ENCODE measurements around the gene VGLL4. TPM values are rescaled to one million over a fixed set of nuclear protein-coding genes. Genes with fewer than 3 reads are reported as not detected.

VGLL4 gene
- total RNA-seq, 4 donors from 2014 or later = 79.3 to 144 (median 143) TPM

DNA sequence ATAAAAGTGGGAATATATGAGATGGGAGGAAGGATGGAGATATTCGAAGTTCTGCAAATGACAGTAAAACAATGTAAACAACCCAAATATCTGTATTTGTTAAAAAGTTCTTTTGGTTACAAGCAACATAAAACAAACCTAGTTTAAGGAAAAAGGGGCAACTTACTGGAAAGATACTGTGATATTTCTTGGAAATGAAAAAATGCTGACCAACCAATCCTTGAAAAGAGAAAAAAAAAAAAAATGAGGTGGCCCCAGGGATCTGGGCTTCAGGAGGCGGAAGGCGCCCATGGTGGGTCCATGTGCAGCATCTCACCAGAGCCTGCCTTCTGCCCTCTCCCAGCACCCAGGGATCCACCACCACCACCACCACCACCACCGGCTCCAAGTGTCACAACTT lies 59.1 kb downstream of the VGLL4 start:
- intact Hi-C loops (cut with DNase I; ENCODE audit: low total_unique reads) = no loop called here
- Histone ChIP-seq H3K4me1 (peaks cover 9 to 18% of the 10 kb centered on the region in 2 donors), H3K36me3 (no peaks in the 10 kb centered on the region), H3K4me3 (no peak overlapping the region), H3K27me3 (no peaks in the 10 kb centered on the region), H3K27ac (peak overlapping the region; percentile 11 to 80), H3K9me3 (no peaks in the 10 kb centered on the region)
- DNase-seq = no peak
- TF ChIP-seq, protein P1, sequence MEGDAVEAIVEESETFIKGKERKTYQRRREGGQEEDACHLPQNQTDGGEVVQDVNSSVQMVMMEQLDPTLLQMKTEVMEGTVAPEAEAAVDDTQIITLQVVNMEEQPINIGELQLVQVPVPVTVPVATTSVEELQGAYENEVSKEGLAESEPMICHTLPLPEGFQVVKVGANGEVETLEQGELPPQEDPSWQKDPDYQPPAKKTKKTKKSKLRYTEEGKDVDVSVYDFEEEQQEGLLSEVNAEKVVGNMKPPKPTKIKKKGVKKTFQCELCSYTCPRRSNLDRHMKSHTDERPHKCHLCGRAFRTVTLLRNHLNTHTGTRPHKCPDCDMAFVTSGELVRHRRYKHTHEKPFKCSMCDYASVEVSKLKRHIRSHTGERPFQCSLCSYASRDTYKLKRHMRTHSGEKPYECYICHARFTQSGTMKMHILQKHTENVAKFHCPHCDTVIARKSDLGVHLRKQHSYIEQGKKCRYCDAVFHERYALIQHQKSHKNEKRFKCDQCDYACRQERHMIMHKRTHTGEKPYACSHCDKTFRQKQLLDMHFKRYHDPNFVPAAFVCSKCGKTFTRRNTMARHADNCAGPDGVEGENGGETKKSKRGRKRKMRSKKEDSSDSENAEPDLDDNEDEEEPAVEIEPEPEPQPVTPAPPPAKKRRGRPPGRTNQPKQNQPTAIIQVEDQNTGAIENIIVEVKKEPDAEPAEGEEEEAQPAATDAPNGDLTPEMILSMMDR (IDR thresholded peaks at IDR 0.05) = no peak
- TF ChIP-seq POLR2A (IDR thresholded peaks at IDR 0.05) = no peak

DNA sequence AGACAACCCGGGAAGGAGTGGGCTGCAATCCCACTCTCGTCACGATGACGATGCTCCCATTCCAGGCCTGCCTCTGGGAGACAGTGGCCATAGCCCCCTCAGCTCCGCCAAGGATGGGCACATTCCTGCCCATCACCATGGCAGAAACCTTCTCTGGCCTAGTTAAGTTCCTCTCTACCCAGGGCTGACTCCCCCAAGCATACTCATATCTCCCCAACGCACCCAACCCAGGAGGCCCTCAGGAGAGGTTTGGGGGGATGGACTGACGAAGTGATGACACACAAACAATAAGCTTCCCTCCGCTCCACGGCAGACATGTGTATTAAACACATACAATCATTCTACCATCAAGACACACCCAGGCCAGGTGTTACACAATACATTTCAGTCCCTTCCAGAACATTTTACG lies 60.1 kb downstream of the VGLL4 start:
- H3K27me3 ChIP-seq = no peaks in the 10 kb centered on the region
- no peaks in the 10 kb centered on the region for H3K36me3 ChIP-seq
- TF ChIP-seq, protein P1 (IDR thresholded peaks at IDR 0.05) = no peak
- no peak for TF ChIP-seq POLR2A (IDR thresholded peaks at IDR 0.05)
- H3K27ac ChIP-seq = peak overlapping the region; percentile 80 to 88
- H3K4me1 ChIP-seq = peaks cover 5 to 8% of the 10 kb centered on the region in 2 donors
- no peak overlapping the region for H3K4me3 ChIP-seq
- no peaks in the 10 kb centered on the region for H3K9me3 ChIP-seq
- intact Hi-C loops (cut with DNase I; ENCODE audit: low total_unique reads) = no loop called here
- DNase-seq = peak in 1 of 2 donors; percentile 27

DNA sequence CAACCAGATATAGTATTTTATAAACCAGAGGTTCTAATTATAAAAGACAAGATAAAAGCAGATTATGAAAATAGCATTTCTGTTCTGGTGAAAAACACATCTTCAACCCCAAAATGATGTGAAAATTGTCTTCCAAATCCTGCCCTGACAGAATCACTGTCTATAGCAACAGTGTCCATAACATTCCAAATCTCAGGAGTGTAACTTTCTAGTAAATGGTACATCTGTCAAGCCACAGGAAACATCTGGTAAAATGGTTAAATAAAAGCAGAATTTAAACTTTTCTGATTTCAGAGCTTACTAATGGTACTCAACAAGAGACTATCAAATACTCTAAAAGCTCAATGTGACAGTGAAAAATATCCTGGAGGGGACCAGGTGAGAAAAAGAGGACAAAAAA lies 60.5 kb downstream of the VGLL4 start:
- Histone ChIP-seq H3K27ac (peak overlapping the region; percentile 80 to 88), H3K36me3 (no peaks in the 10 kb centered on the region), H3K27me3 (no peaks in the 10 kb centered on the region), H3K9me3 (no peaks in the 10 kb centered on the region), H3K4me3 (no peak overlapping the region), H3K4me1 (peaks cover 5 to 8% of the 10 kb centered on the region in 2 donors)
- no peak for DNase-seq
- TF ChIP-seq, protein P1 (IDR thresholded peaks at IDR 0.05) = no peak
- TF ChIP-seq POLR2A (IDR thresholded peaks at IDR 0.05) = no peak
- intact Hi-C loops (cut with DNase I; ENCODE audit: low total_unique reads) = no loop called here

GRCh38 chr3:11582191-11582968 lies 61.3 kb downstream of the VGLL4 start:
- no peaks in the 10 kb centered on the region for H3K9me3 ChIP-seq
- H3K4me3 ChIP-seq = peak overlapping the region; percentile 18 to 33
- H3K36me3 ChIP-seq = no peaks in the 10 kb centered on the region
- no peaks in the 10 kb centered on the region for H3K27me3 ChIP-seq
- peak overlapping the region; percentile 80 to 88 for H3K27ac ChIP-seq
- TF ChIP-seq, protein P1 (IDR thresholded peaks at IDR 0.05) = no peak
- TF ChIP-seq POLR2A (IDR thresholded peaks at IDR 0.05) = no peak
- H3K4me1 ChIP-seq = peaks cover 5 to 8% of the 10 kb centered on the region in 2 donors
- intact Hi-C loops (cut with DNase I; ENCODE audit: low total_unique reads) = no loop called here
- DNase-seq = peak; percentile 81 to 86
